ENCODE results near the gene SLC39A11. TPM values are rescaled to one million over a fixed set of nuclear protein-coding genes. Genes with fewer than 3 reads are reported as not detected.

SLC39A11 gene
- total and polyA plus RNA-seq, 2 of the 13 experiments (the other 11 are each of a cell fraction or from before 2014, with no cell fraction given): 17.2 to 31.5 TPM

DNA sequence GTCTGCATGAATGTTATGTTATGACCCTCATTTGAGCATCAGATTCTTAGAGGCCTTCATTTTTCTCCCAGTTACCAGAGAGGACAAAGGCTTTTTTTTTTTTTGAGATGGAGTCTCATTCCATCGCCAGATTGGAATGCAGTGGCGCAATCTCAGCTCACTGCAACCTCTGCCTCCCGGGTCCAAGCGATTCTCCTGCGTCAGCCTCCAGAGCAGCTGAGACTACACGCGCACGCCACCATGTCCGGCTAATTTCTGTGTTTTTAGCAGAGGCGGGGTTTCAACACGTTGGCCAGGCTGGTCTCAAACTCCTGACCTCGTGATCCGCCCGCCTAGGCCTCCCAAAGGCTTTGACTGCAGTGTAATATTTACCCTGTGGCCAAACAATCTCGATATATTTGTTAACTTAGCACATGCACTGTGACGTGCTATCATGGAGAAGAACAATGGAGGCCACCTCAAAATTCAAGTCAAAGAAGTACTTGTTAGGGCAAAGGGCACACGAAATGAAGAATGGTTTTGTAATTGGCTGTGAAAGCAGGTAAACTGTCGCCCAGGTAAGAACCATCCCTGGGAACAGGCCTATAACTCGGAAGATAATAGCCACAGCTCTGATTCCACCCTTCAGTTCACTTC, 303.4 kb downstream of the SLC39A11 start (continued):
- TF ChIP-seq NR2C2 (CRISPR knock-in tag; IDR thresholded peaks at IDR 0.05; ENCODE audit: borderline replicate concordance) (no peak), HIVEP1 (CRISPR knock-in tag; IDR thresholded peaks at IDR 0.05) (peak; percentile 67; the same call in 1 of the 2 replicates), MXD1 (CRISPR knock-in tag; IDR thresholded peaks at IDR 0.05) (no peak), ZNF674 (CRISPR knock-in tag; IDR thresholded peaks at IDR 0.05; ENCODE audit: low read depth) (no peak)
- TF ChIP-seq, protein P1, sequence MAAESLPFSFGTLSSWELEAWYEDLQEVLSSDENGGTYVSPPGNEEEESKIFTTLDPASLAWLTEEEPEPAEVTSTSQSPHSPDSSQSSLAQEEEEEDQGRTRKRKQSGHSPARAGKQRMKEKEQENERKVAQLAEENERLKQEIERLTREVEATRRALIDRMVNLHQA (CRISPR knock-in tag; IDR thresholded peaks at IDR 0.05): no peak

GRCh38 chr17:72786209-72786608, 306.3 kb downstream of the SLC39A11 start:
- Histone ChIP-seq H3K9ac (ENCODE audit: insufficient read depth, low read depth, low read length) (no peak overlapping the region), H3K9me3 (ENCODE audit: low read length) (no peaks in the 10 kb centered on the region), H3K4me1 (ENCODE audit: insufficient read depth, low read length) (peaks cover 48% of the 10 kb centered on the region), H4K20me1 (ENCODE audit: insufficient read depth, low read length) (no peaks in the 10 kb centered on the region), H2AFZ (ENCODE audit: low read length) (no peak overlapping the region), H3K27me3 (ENCODE audit: control insufficient read depth in 1 of 2, insufficient read depth in 2 of 2, low read length in 2 of 2) (no peaks in the 10 kb centered on the region), H3K79me2 (ENCODE audit: insufficient read depth, low read length) (no peaks in the 10 kb centered on the region), H3K36me3 (replicated peaks in 1 of 2; ENCODE audit: control insufficient read depth in 1 of 2, insufficient read depth in 2 of 2, low read length in 2 of 2) (no peaks in the 10 kb centered on the region), H3K4me2 (ENCODE audit: low read depth, low read length) (no peak overlapping the region), H3K27ac (ENCODE audit: extremely low read length, insufficient read depth, low read length) (no peak overlapping the region), H3K4me3 (replicated peaks in 1 of 3; ENCODE audit: insufficient read depth in 1 of 3, low read depth in 2 of 3, low read length in 3 of 3) (no peak overlapping the region)
- POLR2A ChIA-PET: no interaction called here
- in situ Hi-C loops (cut with HindIII; ENCODE audit: extremely low pct_ligation_motif_present, low pct_unique_long_range_greater_than_20kb) (no loop called here), intact Hi-C loops (cut with micrococcal nuclease; ENCODE audit: unreplicated experiment) (no loop called here)
- no peak for DNase-seq (ENCODE audit: low spot score)
- no peak for ATAC-seq
- no peak for FAIRE-seq
- WGBS (ENCODE audit: low lambda C conversion rate): 85% methylated on average over 2 of the region's 2 CpGs
- TF ChIP-seq, protein P2, sequence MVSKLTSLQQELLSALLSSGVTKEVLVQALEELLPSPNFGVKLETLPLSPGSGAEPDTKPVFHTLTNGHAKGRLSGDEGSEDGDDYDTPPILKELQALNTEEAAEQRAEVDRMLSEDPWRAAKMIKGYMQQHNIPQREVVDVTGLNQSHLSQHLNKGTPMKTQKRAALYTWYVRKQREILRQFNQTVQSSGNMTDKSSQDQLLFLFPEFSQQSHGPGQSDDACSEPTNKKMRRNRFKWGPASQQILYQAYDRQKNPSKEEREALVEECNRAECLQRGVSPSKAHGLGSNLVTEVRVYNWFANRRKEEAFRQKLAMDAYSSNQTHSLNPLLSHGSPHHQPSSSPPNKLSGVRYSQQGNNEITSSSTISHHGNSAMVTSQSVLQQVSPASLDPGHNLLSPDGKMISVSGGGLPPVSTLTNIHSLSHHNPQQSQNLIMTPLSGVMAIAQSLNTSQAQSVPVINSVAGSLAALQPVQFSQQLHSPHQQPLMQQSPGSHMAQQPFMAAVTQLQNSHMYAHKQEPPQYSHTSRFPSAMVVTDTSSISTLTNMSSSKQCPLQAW (CRISPR knock-in tag; IDR thresholded peaks at IDR 0.05): no peak
- TF ChIP-seq ZNF784 (CRISPR knock-in tag; IDR thresholded peaks at IDR 0.05; ENCODE audit: borderline replicate concordance): no peak
- no peak for TF ChIP-seq MYC (CRISPR knock-in tag; IDR thresholded peaks at IDR 0.05; ENCODE audit: borderline replicate concordance)
- TF ChIP-seq U2AF2 (IDR thresholded peaks at IDR 0.05; ENCODE audit: low read depth, low read length): no peak
- no peak for TF ChIP-seq ELF4 (CRISPR knock-in tag; IDR thresholded peaks at IDR 0.05; ENCODE audit: borderline replicate concordance)
- no peak for TF ChIP-seq NFATC3 (CRISPR knock-in tag; IDR thresholded peaks at IDR 0.05)
- no peak for TF ChIP-seq ZNF441 (CRISPR knock-in tag; IDR thresholded peaks at IDR 0.05; ENCODE audit: borderline replicate concordance)
- TF ChIP-seq MEIS2 (CRISPR knock-in tag; IDR thresholded peaks at IDR 0.05): no peak
- TF ChIP-seq MBNL3 (CRISPR knock-in tag; conservative IDR thresholded peaks at IDR 0.05): no peak
- TF ChIP-seq IRX3 (CRISPR knock-in tag; IDR thresholded peaks at IDR 0.05; ENCODE audit: borderline replicate concordance, low read depth): no peak
- no peak for TF ChIP-seq ZBTB20 (CRISPR knock-in tag; IDR thresholded peaks at IDR 0.05; ENCODE audit: borderline replicate concordance, low read depth)
- no peak for TF ChIP-seq NFRKB (IDR thresholded peaks at IDR 0.05)
- TF ChIP-seq ZNF564 (CRISPR knock-in tag; IDR thresholded peaks at IDR 0.05): no peak
- no peak for TF ChIP-seq ZNF883 (CRISPR knock-in tag; IDR thresholded peaks at IDR 0.05; ENCODE audit: not compliant biosample characterization)
- no peak for TF ChIP-seq ZNF17 (CRISPR knock-in tag; IDR thresholded peaks at IDR 0.05)
- TF ChIP-seq HIVEP1 (CRISPR knock-in tag; IDR thresholded peaks at IDR 0.05): no peak
- BruUV-seq (replicated peaks): no TSS peak
- CTCF ChIA-PET (ENCODE audit: low intra/inter-chr PET ratio, low total read pairs): no interaction called here

Data from HepG2 (cell line).